Stimulated activated CD4-positive, alpha-beta T cell treated with anti-CD3 and anti-CD28 coated beads, Interleukin-12 subunit alpha, Interleukin-12 subunit beta, amount 100 ng/mL, for 4 hours (primary cell): ENCODE measurements around the gene LRRC17.
"Not testable (repeated sequence)": the region's sequence is repeated elsewhere in the genome, so short reads cannot be mapped to it uniquely, and the experiment has no call there.

Source experiments
- DNase-seq: peaks from one replicate; pipeline ENCODE4 v3.0.0-alpha.2; 2020

LRRC17 gene

DNA sequence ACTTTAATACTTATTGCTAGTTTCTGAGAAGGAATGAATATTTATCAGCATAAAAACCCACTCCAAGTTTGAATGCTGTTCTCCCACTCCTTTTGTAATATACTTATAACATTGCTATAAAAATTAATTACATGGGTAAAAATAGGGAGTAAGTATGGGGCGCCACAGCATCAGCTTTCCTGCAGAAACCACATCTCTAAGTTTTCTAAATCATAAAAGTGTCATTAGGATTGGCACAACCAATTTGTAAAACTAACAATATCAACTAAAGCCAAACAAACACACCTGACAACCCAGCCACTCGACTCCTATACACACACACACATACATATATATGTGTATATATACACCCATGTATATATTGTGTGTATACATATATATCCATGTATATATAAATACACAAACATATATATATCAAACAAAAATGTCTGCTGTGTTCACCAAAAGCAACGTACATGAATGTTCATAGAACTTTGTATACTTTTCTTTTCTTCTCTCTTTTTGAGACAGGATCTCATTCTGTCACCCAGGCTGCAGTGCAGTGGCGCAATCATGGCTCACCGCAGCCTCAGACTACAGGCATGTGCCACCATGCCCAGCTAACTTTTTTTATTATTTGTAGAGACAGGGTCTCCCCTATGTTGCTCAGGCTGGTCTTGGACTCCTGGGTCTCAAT lies 14.8 kb upstream of the LRRC17 start:
- DNase-seq, result no peak

- DNase-seq, result no peak
Measured at GRCh38 chr7:102898532-102898859, 14.3 kb upstream of the LRRC17 start.

GRCh38 chr7:102902052-102902451 lies 10.7 kb upstream of the LRRC17 start:
- DNase-seq, result not testable (repeated sequence)

GRCh38 chr7:102903576-102903975 lies 9.2 kb upstream of the LRRC17 start:
- not testable (repeated sequence) for DNase-seq

DNA sequence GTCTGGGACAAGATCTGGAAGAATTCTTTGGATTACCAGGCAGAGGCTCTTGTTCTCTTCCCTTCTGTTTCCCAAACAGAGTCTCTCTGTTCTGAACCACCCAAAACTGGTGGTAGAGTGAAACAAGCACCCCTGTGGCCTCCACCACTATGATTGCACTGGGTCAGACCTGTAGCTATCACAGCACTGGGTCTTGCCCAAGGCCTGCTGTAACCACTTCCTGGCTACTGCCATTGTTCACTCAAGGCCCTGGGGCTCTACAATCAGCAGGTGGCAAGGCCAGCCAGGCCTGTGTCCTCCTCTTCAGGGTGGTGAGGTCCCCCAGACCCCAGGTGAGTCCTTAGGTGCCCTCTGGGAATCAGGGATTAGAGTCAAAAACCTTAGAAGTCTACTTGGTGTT lies 4.1 kb upstream of the LRRC17 start:
- no peak for DNase-seq

DNA sequence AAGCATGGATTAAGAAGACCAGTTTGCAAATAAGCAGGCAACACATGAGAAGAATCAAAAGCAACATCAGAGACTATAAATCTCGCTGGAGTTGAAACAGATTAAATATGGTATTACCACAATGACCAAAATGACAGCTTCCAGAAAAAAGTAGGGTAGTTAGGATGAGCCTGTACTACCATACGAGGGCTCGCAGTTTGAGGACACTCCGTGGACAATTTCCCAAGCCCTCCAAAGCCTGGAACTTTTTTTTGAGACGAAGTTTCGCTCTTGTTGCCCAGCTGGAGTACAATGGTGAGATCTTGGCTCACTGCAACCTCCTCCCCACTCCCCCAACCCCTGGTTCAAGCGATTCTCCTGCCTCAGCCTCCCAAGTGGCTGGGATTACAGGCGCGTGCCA lies 1.0 kb downstream of the LRRC17 start:
- DNase-seq, result no peak

GRCh38 chr7:102914585-102914984 lies 1.8 kb downstream of the LRRC17 start:
- DNase-seq, result no peak

GRCh38 chr7:102916426-102916825 lies 3.6 kb downstream of the LRRC17 start:
- no peak for DNase-seq

- DNase-seq, result no peak
Measured at GRCh38 chr7:102916881-102917280, 4.1 kb downstream of the LRRC17 start.

GRCh38 chr7:102917436-102918353 lies 4.9 kb downstream of the LRRC17 start:
- no peak for DNase-seq

DNA sequence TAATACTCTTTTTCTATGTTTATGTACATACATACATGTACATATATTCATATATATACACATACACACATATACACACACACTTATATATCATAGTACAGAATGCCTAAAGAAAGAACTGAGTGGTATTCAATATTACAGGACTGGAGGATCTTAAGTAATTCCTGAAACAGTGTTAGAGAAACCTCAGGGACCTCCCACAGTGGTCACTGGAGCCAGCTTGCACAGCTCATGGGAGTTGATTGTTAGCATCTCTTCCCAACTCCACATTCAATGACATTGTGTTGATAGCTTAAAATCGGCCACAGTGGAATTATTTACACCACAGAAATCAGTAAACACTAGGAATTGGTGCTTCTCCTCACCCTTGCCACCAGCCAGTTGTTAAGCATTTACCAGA lies 6.0 kb downstream of the LRRC17 start:
- DNase-seq, result no peak

DNA sequence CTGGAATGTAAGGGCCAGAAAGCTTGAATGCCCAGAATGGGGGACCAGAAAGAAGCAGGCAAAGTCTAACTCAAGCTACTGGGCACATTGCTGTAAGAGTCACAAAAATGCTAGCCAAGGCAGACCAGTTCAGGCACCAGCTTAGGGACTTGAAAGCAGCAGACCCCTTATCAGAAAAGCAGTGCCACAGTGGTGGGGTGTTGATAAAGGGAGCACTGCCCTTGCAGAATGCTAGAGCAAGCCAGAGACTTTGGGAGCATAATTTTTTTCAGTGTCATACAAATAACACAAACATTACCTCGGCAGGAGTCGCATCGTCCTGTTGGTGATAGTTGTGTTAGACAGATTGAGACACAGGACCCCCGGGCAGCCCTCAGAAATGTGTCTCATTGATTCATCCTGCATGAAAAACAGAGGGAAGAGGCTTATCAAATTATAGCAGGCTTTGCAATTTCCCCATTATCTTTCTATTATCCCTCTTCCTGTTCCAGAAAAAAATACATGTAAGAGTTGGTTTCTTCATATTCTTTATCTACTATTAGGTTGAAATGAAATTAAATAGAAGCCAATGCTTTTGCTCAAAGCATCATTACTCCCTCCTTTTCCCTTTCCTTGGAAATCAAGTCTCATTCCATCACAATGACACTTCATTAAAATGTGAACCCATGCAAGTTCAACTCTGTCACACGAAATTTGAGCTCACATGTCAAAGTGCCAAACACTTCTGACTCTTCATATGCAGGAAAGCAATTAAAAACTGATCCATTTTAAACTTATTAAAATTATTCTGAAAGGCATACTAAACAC lies 13.4 kb downstream of the LRRC17 start:
- DNase-seq, result no peak

- DNase-seq, result no peak
Measured at GRCh38 chr7:102926783-102927140, 14.0 kb downstream of the LRRC17 start.

DNA sequence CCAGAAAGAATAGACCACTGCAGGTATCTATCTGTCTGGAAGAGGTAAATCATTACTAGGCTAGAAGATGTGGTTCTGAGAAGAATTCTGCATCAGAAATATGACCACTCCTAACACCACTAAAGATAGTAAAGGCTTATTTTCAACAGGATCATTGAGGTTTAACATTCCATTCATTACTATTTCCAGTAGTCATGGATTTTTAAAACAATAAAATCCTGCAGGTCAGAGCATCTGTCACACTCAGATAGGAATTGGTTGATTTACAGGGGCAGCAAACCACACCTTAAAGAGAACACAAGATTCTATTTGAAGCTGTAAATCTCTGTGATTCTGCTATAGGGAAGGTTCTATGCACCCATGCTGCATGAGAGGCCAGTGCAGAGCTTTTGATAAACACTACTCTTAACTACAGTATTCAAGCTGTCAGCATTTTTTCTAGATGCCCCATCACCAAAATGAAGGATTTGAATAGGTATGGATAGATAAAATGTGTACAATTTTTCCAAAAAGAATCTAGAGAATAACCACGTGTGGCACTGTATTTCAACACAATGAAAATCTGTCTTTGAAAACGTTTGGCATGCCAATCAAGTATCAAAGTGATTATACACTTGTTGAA lies 14.6 kb downstream of the LRRC17 start:
- no peak for DNase-seq

DNA sequence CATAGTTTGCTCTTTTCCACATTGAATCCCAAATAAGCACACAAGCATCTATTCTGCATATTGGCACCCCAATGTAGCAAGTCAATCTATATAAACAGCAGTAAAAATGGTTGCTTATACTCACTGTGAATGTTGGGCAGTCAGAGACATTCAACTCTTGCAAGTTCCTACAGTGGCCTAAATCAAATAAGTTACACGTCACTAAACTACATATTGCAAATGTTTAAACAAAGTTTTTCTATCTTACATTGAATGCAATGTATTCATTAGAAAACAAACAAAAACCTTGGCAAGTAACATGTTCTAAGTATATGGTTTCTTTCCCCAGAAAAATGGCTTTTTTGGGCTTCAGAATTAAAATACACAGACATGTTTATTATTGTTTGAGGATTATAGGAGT lies 19.0 kb downstream of the LRRC17 start:
- DNase-seq, result no peak

DNA sequence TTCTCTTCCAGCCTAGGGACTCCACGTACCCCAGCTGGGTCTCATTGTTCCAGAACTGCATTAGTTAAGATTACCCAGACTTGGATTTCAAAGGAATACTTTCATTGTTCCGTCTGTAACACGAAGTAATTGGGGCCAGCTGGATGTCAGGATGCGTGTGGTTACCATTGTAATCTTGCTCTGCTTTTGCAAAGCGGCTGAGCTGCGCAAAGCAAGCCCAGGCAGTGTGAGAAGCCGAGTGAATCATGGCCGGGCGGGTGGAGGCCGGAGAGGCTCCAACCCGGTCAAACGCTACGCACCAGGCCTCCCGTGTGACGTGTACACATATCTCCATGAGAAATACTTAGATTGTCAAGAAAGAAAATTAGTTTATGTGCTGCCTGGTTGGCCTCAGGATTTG lies 21.0 kb downstream of the LRRC17 start:
- no peak for DNase-seq

DNA sequence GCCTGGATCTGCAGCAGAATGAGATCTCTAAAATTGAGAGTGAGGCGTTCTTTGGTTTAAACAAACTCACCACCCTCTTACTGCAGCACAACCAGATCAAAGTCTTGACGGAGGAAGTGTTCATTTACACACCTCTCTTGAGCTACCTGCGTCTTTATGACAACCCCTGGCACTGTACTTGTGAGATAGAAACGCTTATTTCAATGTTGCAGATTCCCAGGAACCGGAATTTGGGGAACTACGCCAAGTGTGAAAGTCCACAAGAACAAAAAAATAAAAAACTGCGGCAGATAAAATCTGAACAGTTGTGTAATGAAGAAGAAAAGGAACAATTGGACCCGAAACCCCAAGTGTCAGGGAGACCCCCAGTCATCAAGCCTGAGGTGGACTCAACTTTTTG lies 21.4 kb downstream of the LRRC17 start:
- no peak for DNase-seq

- DNase-seq, result no peak
Measured at GRCh38 chr7:102934701-102935100, 21.9 kb downstream of the LRRC17 start.

GRCh38 chr7:102935450-102936115 lies 22.8 kb downstream of the LRRC17 start:
- DNase-seq, result no peak

DNA sequence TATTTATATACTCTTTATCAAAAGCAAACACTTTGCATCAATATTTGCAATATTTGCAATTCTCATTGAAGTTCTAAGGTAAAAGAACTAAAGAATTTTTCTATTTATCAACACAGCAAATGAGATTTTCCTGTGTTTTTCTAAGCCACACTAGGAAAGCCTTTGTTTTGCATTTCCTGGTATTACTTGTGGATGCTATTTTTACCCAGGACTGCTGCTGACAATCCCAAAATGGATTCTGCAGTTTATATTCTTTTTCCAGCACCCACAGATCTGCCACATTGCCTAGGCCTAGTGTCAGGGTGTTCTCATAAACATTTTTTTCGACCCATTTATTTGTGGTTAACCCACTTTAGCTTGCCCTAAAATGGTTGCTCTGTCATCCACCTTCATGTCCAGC lies 25.9 kb downstream of the LRRC17 start:
- no peak for DNase-seq

GRCh38 chr7:102942181-102942866 lies 29.5 kb downstream of the LRRC17 start:
- DNase-seq, result no peak

DNA sequence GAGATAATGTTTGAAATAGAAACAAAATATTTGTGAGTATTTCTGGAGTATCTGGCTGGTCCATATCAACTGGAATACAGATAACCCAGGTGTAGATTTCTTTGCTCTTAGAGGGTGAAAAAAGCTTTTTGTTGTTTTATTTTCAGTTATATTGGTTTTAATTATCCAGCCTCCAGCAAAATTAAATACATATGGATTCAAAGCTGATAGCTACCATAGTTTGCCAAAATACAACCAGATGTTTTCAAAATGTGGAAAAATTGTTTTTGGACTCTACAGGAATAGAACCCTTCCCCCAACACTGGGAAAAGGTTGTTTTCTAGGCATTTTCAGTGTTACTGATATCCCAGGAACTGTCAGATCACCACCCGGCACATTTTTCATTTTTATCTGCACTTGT lies 30.1 kb downstream of the LRRC17 start:
- no peak for DNase-seq
